Panc1 (cell line): ENCODE measurements around the gene PGD. TPM values are rescaled to one million over a fixed set of nuclear protein-coding genes. Genes with fewer than 3 reads are reported as not detected.

ENCODE experiments used
- ATAC-seq: fragments of 200-7000 bp; cut with Tn5 transposase; 2 replicates; pipeline ENCODE4 v1.9.1; 2020; ENCODE audit warnings: mild to moderate bottlenecking, moderate library complexity
- BruUV-seq: library from RNA; stranded (reverse); fragments of 400-500 nt; replicated peaks from 2 replicates; lab custom pipeline; 2021; lab: Mats Ljungman, UMichigan
- CTCF ChIA-PET: fragments of 300-600 bp; sonication (Branson Sonifier 250); formaldehyde crosslinking; loops from one replicate; lab custom pipeline; 2022; ENCODE audit warnings: antibody characterized with exemption; lab: Charles Lee
- POLR2A ChIA-PET: fragments of 300-600 bp; sonication (Branson Sonifier 250); formaldehyde crosslinking; loops from one replicate; lab custom pipeline; 2022; ENCODE audit warnings: antibody characterized with exemption; lab: Charles Lee
- DNase-seq: peaks from one replicate; pipeline ENCODE4 v3.0.0-alpha.2; 2010; ENCODE audit warnings: low read depth, low spot score
- H3K27ac ChIP-seq: 2 replicates; pipeline ENCODE4 v1.5.1; 2011; ENCODE audit warnings: mild to moderate bottlenecking, low read length, inconsistent platforms
- H3K27me3 ChIP-seq: fragments of 200-500 bp; sonication (Bioruptor generic); 2 replicates; pipeline ENCODE4 v1.6.0; 2014; ENCODE audit warnings: low read length, inconsistent platforms; ENCODE audit not compliant: control insufficient read depth, insufficient read depth
- H3K36me3 ChIP-seq: fragments of 200-500 bp; sonication (Bioruptor generic); 2 replicates; pipeline ENCODE4 v1.5.1; 2014; ENCODE audit warnings: inconsistent platforms, mild to moderate bottlenecking, low read length, moderate library complexity; ENCODE audit not compliant: control insufficient read depth, insufficient read depth
- H3K4me1 ChIP-seq: 2 replicates; pipeline ENCODE4 v1.5.1; 2011; ENCODE audit warnings: inconsistent platforms, mild to moderate bottlenecking, low read length, moderate library complexity; ENCODE audit not compliant: control insufficient read depth, insufficient read depth
- H3K4me3 ChIP-seq, 2 experiments: 2 replicates each; pipeline ENCODE4 v1.5.1; 2011 to 2012; ENCODE audit warnings: low read depth in 2 of 2, low read length in 2 of 2, mild to moderate bottlenecking in 2 of 2, inconsistent platforms in 1 of 2, moderate library complexity in 1 of 2
- H3K9me3 ChIP-seq: fragments of 200-500 bp; sonication (Bioruptor generic); 2 replicates; pipeline ENCODE4 v1.5.1; 2014; ENCODE audit warnings: low read depth, mild to moderate bottlenecking, inconsistent platforms, low read length, moderate library complexity; ENCODE audit not compliant: control insufficient read depth, insufficient read depth
- POLR2AphosphoS5 ChIP-seq: IDR thresholded peaks from 2 replicates; pipeline ENCODE4 v1.6.1; 2012; ENCODE audit warnings: mild to moderate bottlenecking, low read depth, low read length, moderate library complexity
- SIN3A ChIP-seq: IDR thresholded peaks from 2 replicates; pipeline ENCODE4 v1.6.1; 2012; ENCODE audit warnings: low read depth, mild to moderate bottlenecking, low read length, moderate library complexity, borderline replicate concordance; ENCODE audit not compliant: insufficient read depth
- TCF7L2 ChIP-seq: IDR thresholded peaks from 2 replicates; pipeline ENCODE4 v1.6.1; 2011; ENCODE audit warnings: mild to moderate bottlenecking, low read depth, low read length, inconsistent platforms
- in situ Hi-C: cut with HindIII; loops from 2 replicates; pipeline ENCODE4 v1.10.0; 2016; ENCODE audit warnings: low sequenced_read_pairs, low pct_unique_long_range_greater_than_20kb
- intact Hi-C: fragments of 100-400 bp; cut with micrococcal nuclease; formaldehyde crosslinking; loops from one replicate; pipeline ENCODE4 v1.10.0; 2022; ENCODE audit not compliant: unreplicated experiment
- total RNA-seq: library from RNA; stranded (reverse); gene quantifications from one replicate; pipeline ENCODE4 v1.2.1, GENCODE V29; 2021; ENCODE audit not compliant: unreplicated experiment
- TF ChIP-seq, protein P1 (sequence below), 2 experiments: IDR thresholded peaks; 2 replicates each; pipeline ENCODE4 v1.6.1; 2011 to 2012; ENCODE audit warnings: low read depth in 2 of 2, control low read depth in 1 of 2, low read length in 1 of 2, mild to moderate bottlenecking in 1 of 2, moderate library complexity in 1 of 2; ENCODE audit not compliant: insufficient read depth in 1 of 2
- TF ChIP-seq, protein P2 (sequence below): fragments of 450-650 bp; IDR thresholded peaks from 2 replicates; pipeline ENCODE4 v1.5.1; 2017; ENCODE audit warnings: mild to moderate bottlenecking

Gene PGD
- total RNA-seq, 1 experiment from 2014 or later: 158 TPM

DNA sequence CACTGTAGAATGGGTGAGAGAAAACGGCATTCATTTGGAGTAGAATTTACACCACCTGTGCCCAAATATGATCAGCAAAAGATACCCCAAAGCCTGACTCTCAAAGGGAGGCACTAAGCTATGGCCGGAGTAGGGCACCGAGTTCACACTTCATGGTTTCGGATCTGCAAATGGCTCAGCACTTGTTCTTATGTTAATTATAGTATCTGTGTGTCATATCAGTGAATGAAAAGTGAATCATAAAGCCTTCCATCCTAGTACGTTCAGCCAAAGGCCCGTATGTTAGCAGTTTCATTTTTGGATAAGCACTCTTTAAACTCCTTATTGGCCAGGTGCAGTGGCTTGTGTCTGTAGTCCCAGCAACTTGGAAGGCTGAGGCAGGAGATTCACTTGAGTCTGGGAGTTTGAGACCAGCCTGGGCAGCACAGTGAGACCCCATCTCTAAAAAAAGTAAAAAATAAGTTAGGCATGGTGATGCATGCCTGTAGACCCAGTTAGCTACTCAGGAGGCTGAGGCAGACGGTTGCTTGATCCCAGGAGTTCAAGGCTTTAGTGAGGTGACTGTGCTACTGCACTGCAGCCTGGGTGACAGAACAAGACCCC, 46.0 kb downstream of the PGD start:
- BruUV-seq: no TSS peak
- intact Hi-C loops: no loop called here
- Histone ChIP-seq H3K36me3 (no peaks in the 10 kb centered on the region), H3K9me3 (no peaks in the 10 kb centered on the region), H3K27me3 (no peaks in the 10 kb centered on the region), H3K27ac (no peak overlapping the region), H3K4me1 (no peaks in the 10 kb centered on the region), H3K4me3 (no peak overlapping the region)
- in situ Hi-C loops: no loop called here
- TF ChIP-seq, protein P1, sequence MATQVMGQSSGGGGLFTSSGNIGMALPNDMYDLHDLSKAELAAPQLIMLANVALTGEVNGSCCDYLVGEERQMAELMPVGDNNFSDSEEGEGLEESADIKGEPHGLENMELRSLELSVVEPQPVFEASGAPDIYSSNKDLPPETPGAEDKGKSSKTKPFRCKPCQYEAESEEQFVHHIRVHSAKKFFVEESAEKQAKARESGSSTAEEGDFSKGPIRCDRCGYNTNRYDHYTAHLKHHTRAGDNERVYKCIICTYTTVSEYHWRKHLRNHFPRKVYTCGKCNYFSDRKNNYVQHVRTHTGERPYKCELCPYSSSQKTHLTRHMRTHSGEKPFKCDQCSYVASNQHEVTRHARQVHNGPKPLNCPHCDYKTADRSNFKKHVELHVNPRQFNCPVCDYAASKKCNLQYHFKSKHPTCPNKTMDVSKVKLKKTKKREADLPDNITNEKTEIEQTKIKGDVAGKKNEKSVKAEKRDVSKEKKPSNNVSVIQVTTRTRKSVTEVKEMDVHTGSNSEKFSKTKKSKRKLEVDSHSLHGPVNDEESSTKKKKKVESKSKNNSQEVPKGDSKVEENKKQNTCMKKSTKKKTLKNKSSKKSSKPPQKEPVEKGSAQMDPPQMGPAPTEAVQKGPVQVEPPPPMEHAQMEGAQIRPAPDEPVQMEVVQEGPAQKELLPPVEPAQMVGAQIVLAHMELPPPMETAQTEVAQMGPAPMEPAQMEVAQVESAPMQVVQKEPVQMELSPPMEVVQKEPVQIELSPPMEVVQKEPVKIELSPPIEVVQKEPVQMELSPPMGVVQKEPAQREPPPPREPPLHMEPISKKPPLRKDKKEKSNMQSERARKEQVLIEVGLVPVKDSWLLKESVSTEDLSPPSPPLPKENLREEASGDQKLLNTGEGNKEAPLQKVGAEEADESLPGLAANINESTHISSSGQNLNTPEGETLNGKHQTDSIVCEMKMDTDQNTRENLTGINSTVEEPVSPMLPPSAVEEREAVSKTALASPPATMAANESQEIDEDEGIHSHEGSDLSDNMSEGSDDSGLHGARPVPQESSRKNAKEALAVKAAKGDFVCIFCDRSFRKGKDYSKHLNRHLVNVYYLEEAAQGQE (IDR thresholded peaks at IDR 0.05; ENCODE audit: insufficient read depth in 1 of 2, low read depth in 2 of 2, low read length in 1 of 2): no peak
- no peak for TF ChIP-seq TCF7L2
- TF ChIP-seq SIN3A: no peak
- no peak for TF ChIP-seq POLR2AphosphoS5
- TF ChIP-seq, protein P2, sequence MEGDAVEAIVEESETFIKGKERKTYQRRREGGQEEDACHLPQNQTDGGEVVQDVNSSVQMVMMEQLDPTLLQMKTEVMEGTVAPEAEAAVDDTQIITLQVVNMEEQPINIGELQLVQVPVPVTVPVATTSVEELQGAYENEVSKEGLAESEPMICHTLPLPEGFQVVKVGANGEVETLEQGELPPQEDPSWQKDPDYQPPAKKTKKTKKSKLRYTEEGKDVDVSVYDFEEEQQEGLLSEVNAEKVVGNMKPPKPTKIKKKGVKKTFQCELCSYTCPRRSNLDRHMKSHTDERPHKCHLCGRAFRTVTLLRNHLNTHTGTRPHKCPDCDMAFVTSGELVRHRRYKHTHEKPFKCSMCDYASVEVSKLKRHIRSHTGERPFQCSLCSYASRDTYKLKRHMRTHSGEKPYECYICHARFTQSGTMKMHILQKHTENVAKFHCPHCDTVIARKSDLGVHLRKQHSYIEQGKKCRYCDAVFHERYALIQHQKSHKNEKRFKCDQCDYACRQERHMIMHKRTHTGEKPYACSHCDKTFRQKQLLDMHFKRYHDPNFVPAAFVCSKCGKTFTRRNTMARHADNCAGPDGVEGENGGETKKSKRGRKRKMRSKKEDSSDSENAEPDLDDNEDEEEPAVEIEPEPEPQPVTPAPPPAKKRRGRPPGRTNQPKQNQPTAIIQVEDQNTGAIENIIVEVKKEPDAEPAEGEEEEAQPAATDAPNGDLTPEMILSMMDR: no peak
- ChIA-PET CTCF (no interaction called here), POLR2A (no interaction called here)
- no peak for ATAC-seq
- DNase-seq: no peak

DNA sequence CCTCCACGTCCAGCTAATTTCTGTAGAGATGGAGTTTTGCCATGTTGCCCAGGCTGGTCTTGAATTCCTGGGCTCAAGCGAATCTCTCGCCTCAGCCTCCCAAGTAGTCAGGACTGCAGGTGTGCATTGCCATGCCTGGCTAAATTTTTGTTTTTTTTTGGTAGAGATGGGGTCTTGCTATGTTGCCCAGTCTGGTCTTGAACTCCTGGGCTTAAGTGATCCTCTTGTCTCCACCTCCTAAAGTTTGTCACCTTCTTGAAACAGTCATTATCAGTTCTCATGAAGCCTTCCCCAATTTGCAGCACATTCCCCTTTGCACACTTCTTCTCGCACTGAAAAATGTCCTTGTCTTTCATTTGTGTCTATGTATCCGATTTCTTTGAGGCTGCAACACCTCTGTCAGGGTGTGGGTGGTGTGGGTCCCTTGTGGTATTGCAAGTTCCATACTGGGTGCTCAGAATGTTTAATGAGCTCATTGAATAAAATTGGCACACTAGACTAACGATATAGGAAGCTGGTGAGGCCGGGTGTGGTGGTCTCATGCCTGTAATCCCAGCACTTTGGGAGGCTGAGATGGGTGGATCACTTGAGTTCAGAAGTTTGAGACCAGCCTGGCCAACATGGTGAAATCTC, 48.0 kb downstream of the PGD start:
- H3K36me3 ChIP-seq: no peaks in the 10 kb centered on the region
- TF ChIP-seq, protein P1 (IDR thresholded peaks at IDR 0.05; ENCODE audit: insufficient read depth in 1 of 2, low read depth in 2 of 2, low read length in 1 of 2): no peak
- TF ChIP-seq SIN3A (no peak), TCF7L2 (no peak), POLR2AphosphoS5 (no peak)
- TF ChIP-seq, protein P2: no peak
- no peaks in the 10 kb centered on the region for H3K4me1 ChIP-seq
- H3K4me3 ChIP-seq: no peak overlapping the region
- intact Hi-C loops (no loop called here), in situ Hi-C loops (no loop called here)
- no peak for DNase-seq
- H3K27me3 ChIP-seq: no peaks in the 10 kb centered on the region
- BruUV-seq: no TSS peak
- ATAC-seq: no peak
- ChIA-PET CTCF (interaction anchor here (0.5 kb wide), 1 partner anchor 50 kb away, joined by 8 read pairs; no protein-coding TSS in a partner anchor), POLR2A (no interaction called here)
- no peak overlapping the region for H3K27ac ChIP-seq
- H3K9me3 ChIP-seq: no peaks in the 10 kb centered on the region
